K562 (cell line): ENCODE measurements around the gene PKLR. TPM values are rescaled to one million over a fixed set of nuclear protein-coding genes. Genes with fewer than 3 reads are reported as not detected.

Experiments
- CREM ChIP-seq: IDR thresholded peaks from 2 replicates; pipeline ENCODE4 v1.6.1; 2014; ENCODE audit warnings: antibody characterized with exemption, low read depth
- ELF2 ChIP-seq: fragments of 250-450 bp; sonication (Bioruptor Pico); IDR thresholded peaks from 2 replicates; pipeline ENCODE4 v1.5.0; 2021; ENCODE audit warnings: mild to moderate bottlenecking
- FOXK2 ChIP-seq, 2 experiments: fragments of 450-650 bp; IDR thresholded peaks in 1 of 2; conservative IDR thresholded peaks in 1 of 2; 2 replicates each; pipeline ENCODE4 v1.6.1; 2016; ENCODE audit warnings: low read depth in 2 of 2, mild to moderate bottlenecking in 1 of 2
- PBX2 ChIP-seq, 2 experiments: IDR thresholded peaks in 1 of 2; conservative IDR thresholded peaks in 1 of 2; 2 replicates each; pipeline ENCODE4 v1.6.1; 2016; ENCODE audit warnings: low read depth in 2 of 2, mild to moderate bottlenecking in 1 of 2, missing compliant biosample characterization in 1 of 2, missing genetic modification characterization in 1 of 2, moderate library complexity in 1 of 2
- SIN3A ChIP-seq, 2 experiments: fragments of 150-350 bp in 1 of 2; IDR thresholded peaks; 2 replicates each; pipeline ENCODE4 v1.6.1; 2011 to 2016; ENCODE audit warnings: borderline replicate concordance in 2 of 2, low read depth in 2 of 2, low read length in 2 of 2, mild to moderate bottlenecking in 2 of 2, moderate library complexity in 2 of 2; ENCODE audit not compliant: control insufficient read depth in 1 of 2
- TCF7L2 ChIP-seq: fragments of 150-350 bp; IDR thresholded peaks from 2 replicates; pipeline ENCODE4 v1.6.1; 2016; ENCODE audit warnings: low read depth, mild to moderate bottlenecking, low read length, moderate library complexity
- ZBTB40 ChIP-seq, 2 experiments: fragments of 450-650 bp in 1 of 2; sonication (generic) in 1 of 2; formaldehyde crosslinking in 1 of 2; IDR thresholded peaks; 2 replicates each; pipeline versions ENCODE4 v1.7.1 to v1.9.0; 2016 to 2022; ENCODE audit warnings: inconsistent platforms in 1 of 2, mild to moderate bottlenecking in 1 of 2, missing genetic modification reagents in 1 of 2
- polyA plus RNA-seq, 8 experiments: library from polyadenylated mRNA; depleted of rRNA in 4 of 8; stranded (reverse) in 5 of 8; unstranded in 3 of 8; fragments of >200 nt; fragmentation: Nextera tagmentation in 2 of 8; fragmentation: Illumina TruSeq in 1 of 8; extraction: Ambion mirVana in 2 of 8; extraction: Trizol in 1 of 8; gene quantifications; 2 replicates each; pipeline versions ENCODE4 v1.2.1 to v1.2.3, GENCODE V29; 2011 to 2014; ENCODE audit warnings: inconsistent platforms in 1 of 8, missing spikeins in 1 of 8
- total RNA-seq, 7 experiments: library from RNA; depleted of rRNA in 6 of 7; stranded (reverse); fragments of >200 nt in 6 of 7; fragmentation: Illumina TruSeq in 2 of 7; extraction: Trizol in 2 of 7; gene quantifications; 2 replicates each; pipeline versions ENCODE4 v1.2.1 to v1.2.3, GENCODE V29; 2011 to 2021; ENCODE audit warnings: low replicate concordance in 1 of 7

PKLR gene
- total and polyA plus RNA-seq, 9 of the 15 experiments (the other 6 are each of a cell fraction or from before 2014, with no cell fraction given), result 10.7 to 78.4 (median 38.2) TPM

- TF ChIP-seq PBX2 (CRISPR knock-in tag; IDR thresholded peaks at IDR 0.05; ENCODE audit: low read depth) (no peak), PBX2 (tag; conservative IDR thresholded peaks at IDR 0.05; ENCODE audit: low read depth) (no peak), TCF7L2 (no peak), ZBTB40 (IDR thresholded peaks at IDR 0.05) (peak; percentile 94), ZBTB40 (CRISPR knock-in tag; IDR thresholded peaks at IDR 0.05) (no peak), CREM (peak; percentile 60), FOXK2 (conservative IDR thresholded peaks at IDR 0.05 in 1 of 2, IDR thresholded peaks at IDR 0.05 in 1 of 2; ENCODE audit: low read depth in 2 of 2) (peak; percentile 74 to 81; a peak in 3 of 4 replicates), SIN3A (IDR thresholded peaks at IDR 0.05; ENCODE audit: borderline replicate concordance in 2 of 2, control insufficient read depth in 1 of 2, low read depth in 2 of 2, low read length in 2 of 2) (peak; percentile 89 to 98; a peak in 3 of 4 replicates), ELF2 (CRISPR knock-in tag) (peak; percentile 98)
These were observed 60.1 kb downstream of the PKLR start (continued) for GRCh38 chr1:155241069-155241679.
